Chondrocyte (in vitro differentiated cells): ENCODE data around the gene ZC3HAV1. TPM values are rescaled to one million over a fixed set of nuclear protein-coding genes. Genes with fewer than 3 reads are reported as not detected.

Experiments
- DNase-seq: peaks from one replicate; pipeline ENCODE4 v3.0.0; 2021; ENCODE audit warnings: mixed read lengths, low spot score
- H3K27ac Mint-ChIP-seq: one replicate; pipeline ENCODE4 v1.8.0; 2021; ENCODE audit warnings: mild to moderate bottlenecking, moderate library complexity, mixed read lengths; ENCODE audit not compliant: unreplicated experiment
- H3K27me3 Mint-ChIP-seq: 2 replicates; pipeline ENCODE4 v1.8.0; 2021; ENCODE audit warnings: low read depth, mixed read lengths
- H3K36me3 Mint-ChIP-seq: 2 replicates; pipeline ENCODE4 v1.8.0; 2021; ENCODE audit warnings: low read depth, mixed read lengths
- H3K4me1 Mint-ChIP-seq: 2 replicates; pipeline ENCODE4 v1.8.0; 2021; ENCODE audit warnings: low read depth, mild to moderate bottlenecking, mixed read lengths
- H3K4me3 Mint-ChIP-seq: one replicate; pipeline ENCODE4 v1.8.0; 2021; ENCODE audit warnings: mild to moderate bottlenecking, moderate library complexity, mixed read lengths; ENCODE audit not compliant: unreplicated experiment
- H3K9me3 Mint-ChIP-seq: 2 replicates; pipeline ENCODE4 v1.8.0; 2021; ENCODE audit warnings: low read depth, mixed read lengths
- total RNA-seq: library from RNA; stranded (reverse); gene quantifications from 3 replicates; pipeline ENCODE4 v1.2.1, GENCODE V29; 2021
- TF ChIP-seq, protein P1 (sequence below): fragments of 200-600 bp; sonication (generic); IDR thresholded peaks from 2 replicates; pipeline ENCODE4 v1.5.0; 2021; ENCODE audit warnings: antibody characterized with exemption, mild to moderate bottlenecking, moderate library complexity

Gene ZC3HAV1
- total RNA-seq, 1 donor from 2014 or later: 34.1 TPM

DNA sequence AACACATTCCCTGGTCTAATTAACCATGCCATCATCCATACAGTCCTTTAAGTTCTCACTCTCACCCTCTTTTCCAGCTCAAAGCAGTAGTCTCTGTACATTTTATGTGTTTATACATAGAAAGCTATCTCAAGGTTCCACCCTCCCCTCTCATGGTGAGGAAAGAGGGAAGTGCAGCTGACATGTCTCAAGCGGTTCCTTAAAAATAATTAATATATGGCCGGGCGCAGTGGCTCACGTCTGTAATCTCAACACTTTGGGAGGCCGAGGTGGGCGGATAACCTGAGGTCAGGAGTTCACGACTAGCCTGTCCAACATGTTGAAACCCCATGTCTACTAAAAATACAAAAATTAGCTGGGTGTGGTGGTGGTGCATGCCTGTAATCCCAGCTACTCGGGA lies 36.7 kb downstream of the ZC3HAV1 start:
- Mint-ChIP-seq H3K27me3 (no peaks in the 10 kb centered on the region), H3K9me3 (no peaks in the 10 kb centered on the region), H3K4me1 (peaks cover 7% of the 10 kb centered on the region), H3K4me3 (no peak overlapping the region), H3K27ac (no peak overlapping the region), H3K36me3 (peaks cover 26% of the 10 kb centered on the region)
- TF ChIP-seq, protein P1, sequence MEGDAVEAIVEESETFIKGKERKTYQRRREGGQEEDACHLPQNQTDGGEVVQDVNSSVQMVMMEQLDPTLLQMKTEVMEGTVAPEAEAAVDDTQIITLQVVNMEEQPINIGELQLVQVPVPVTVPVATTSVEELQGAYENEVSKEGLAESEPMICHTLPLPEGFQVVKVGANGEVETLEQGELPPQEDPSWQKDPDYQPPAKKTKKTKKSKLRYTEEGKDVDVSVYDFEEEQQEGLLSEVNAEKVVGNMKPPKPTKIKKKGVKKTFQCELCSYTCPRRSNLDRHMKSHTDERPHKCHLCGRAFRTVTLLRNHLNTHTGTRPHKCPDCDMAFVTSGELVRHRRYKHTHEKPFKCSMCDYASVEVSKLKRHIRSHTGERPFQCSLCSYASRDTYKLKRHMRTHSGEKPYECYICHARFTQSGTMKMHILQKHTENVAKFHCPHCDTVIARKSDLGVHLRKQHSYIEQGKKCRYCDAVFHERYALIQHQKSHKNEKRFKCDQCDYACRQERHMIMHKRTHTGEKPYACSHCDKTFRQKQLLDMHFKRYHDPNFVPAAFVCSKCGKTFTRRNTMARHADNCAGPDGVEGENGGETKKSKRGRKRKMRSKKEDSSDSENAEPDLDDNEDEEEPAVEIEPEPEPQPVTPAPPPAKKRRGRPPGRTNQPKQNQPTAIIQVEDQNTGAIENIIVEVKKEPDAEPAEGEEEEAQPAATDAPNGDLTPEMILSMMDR: no peak
- DNase-seq: no peak

DNA sequence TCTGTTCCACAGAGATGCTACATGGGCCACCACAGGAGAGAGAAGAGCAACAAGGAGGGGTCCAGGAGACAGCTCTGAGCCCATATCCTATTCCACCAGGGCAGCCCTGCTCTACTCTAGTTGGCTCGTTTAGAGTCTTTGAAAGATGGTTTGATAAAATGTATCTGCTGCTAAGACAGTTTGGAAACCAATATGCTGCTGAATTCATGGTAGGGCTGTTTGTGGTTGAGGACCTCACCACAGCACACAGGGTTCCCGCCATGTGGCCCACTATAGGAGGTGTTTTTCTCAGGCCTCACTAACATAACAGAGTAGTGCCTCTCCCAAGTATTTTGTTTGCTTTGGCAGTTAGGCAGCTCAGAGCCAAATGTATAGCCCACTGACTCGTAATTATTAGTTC lies 37.8 kb downstream of the ZC3HAV1 start:
- Mint-ChIP-seq H3K4me3 (no peak overlapping the region), H3K9me3 (no peaks in the 10 kb centered on the region), H3K36me3 (peaks cover 28% of the 10 kb centered on the region), H3K4me1 (peaks cover 7% of the 10 kb centered on the region), H3K27ac (no peak overlapping the region), H3K27me3 (no peaks in the 10 kb centered on the region)
- no peak for DNase-seq
- TF ChIP-seq, protein P1: no peak

DNA sequence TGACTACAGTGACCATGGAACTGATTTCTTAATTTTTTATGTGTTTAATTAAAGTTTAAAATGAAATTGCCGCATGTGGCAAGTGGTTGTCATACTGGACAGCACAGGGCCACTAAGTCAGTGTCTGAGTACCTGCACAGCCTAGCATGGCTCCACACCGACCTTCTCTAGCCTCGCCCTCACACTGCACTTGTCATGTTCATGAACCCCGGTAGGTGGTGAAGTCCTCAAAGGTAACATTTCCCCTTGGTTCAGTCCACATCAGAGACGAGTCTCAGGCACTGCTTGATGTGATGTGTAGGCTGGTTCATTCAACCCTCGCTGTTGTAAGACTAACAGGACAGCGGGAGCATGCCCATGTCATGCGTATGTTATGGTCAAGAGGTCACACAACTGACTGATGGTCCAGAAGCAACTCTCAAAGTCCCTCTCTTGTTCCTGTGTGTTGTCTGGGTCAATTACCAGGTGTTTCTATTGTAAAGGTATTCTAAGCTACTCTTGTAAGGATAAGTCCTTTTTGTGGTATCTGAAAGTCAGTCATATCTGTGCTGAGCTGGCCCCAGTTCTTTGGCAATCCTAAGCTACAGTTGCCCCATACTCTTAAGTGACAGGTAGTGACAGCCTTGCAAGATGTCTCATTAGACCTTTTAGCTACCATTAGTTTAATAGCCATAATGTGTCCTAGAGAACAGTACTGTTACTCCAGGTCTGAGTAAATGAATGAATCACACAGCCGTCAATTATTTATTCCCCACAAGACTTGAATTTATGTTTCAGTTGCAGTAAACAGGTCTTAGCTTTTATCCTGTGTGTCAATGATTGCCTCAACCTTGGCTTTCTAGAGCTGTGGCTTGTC lies 40.7 kb downstream of the ZC3HAV1 start:
- Mint-ChIP-seq H3K9me3 (no peaks in the 10 kb centered on the region), H3K27ac (no peak overlapping the region), H3K27me3 (no peaks in the 10 kb centered on the region), H3K36me3 (peaks cover 30% of the 10 kb centered on the region), H3K4me1 (no peaks in the 10 kb centered on the region), H3K4me3 (no peak overlapping the region)
- DNase-seq: no peak
- TF ChIP-seq, protein P1: no peak

DNA sequence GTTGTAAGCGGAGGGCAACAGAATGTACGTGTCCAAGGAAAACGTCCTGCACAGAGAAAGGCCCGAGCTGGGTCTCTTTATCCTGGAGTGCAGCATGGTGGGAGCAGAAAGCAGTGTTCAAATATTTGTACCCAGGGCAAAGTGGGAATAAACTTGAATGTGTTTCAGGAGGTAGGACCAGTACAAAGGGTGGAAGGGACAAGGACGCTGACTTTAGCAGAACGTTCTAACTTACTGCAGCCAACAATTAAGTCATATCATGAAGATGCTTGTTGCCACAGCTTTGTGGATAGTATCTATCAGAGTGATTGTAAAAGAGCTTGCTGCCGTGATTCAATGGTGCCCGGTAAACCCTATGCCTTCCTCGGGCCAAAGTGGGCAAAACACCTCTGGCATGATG lies 43.2 kb downstream of the ZC3HAV1 start:
- DNase-seq: no peak
- no peak overlapping the region for H3K27ac Mint-ChIP-seq
- H3K4me1 Mint-ChIP-seq: no peaks in the 10 kb centered on the region
- no peak overlapping the region for H3K4me3 Mint-ChIP-seq
- peaks cover 22% of the 10 kb centered on the region for H3K36me3 Mint-ChIP-seq
- no peaks in the 10 kb centered on the region for H3K9me3 Mint-ChIP-seq
- H3K27me3 Mint-ChIP-seq: no peaks in the 10 kb centered on the region
- TF ChIP-seq, protein P1: no peak

DNA sequence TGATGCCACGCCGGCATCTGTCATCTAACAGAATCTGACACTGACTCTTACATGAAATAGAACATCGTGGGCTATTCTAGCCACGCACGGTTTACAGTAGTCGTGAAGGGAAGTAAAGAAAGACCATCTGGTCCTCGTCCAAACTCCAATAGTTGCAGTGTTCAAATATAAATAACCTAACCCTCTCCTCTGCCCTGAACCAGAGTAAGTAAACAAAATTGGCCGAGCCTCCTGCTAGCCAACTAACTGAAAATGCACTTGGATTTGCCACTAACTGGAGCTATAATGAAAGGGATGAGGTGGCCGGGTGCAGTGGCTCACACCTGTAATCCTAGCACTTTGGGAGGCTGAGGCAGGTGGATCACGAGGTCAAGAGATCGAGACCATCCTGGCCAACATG lies 44.2 kb downstream of the ZC3HAV1 start:
- no peaks in the 10 kb centered on the region for H3K27me3 Mint-ChIP-seq
- H3K9me3 Mint-ChIP-seq: no peaks in the 10 kb centered on the region
- TF ChIP-seq, protein P1: no peak
- H3K36me3 Mint-ChIP-seq: peaks cover 23% of the 10 kb centered on the region
- no peak overlapping the region for H3K4me3 Mint-ChIP-seq
- H3K27ac Mint-ChIP-seq: no peak overlapping the region
- H3K4me1 Mint-ChIP-seq: peaks cover 5% of the 10 kb centered on the region
- DNase-seq: no peak
